SK-N-MC (cell line): ENCODE data around the gene HMGB1.

ENCODE experiments used
- EZH2 ChIP-seq: fragments of 200-600 bp; sonication (generic); IDR thresholded peaks from one replicate; pipeline ENCODE4 v1.6.1; 2017; ENCODE audit warnings: antibody characterized with exemption
- FOXP2 ChIP-seq: optimal IDR thresholded peaks from 2 replicates; pipeline ENCODE3; 2011; ENCODE audit warnings: mild to moderate bottlenecking, moderate library complexity; ENCODE audit not compliant: insufficient read depth; ENCODE audit errors: extremely low read length, control extremely low read depth
- POLR2AphosphoS5 ChIP-seq: IDR thresholded peaks from 2 replicates; pipeline ENCODE4 v1.6.1; 2012; ENCODE audit warnings: mild to moderate bottlenecking, low read depth, low read length, borderline replicate concordance

GRCh38 chr13:30409886-30410704 lies 55.6 kb downstream of the HMGB1 start:
- TF ChIP-seq POLR2AphosphoS5 (no peak), EZH2 (no peak), FOXP2 (no peak)
